Effector CD8-positive, alpha-beta T cell (primary cell): ENCODE results near the gene CDC5L.
"Not testable (repeated sequence)": the region's sequence is repeated elsewhere in the genome, so short reads cannot be mapped to it uniquely, and the experiment has no call there.

ENCODE experiments used
- DNase-seq: peaks from one replicate; lab custom pipeline; 2025; lab: John Stamatoyannopoulos, UW

CDC5L gene

DNA sequence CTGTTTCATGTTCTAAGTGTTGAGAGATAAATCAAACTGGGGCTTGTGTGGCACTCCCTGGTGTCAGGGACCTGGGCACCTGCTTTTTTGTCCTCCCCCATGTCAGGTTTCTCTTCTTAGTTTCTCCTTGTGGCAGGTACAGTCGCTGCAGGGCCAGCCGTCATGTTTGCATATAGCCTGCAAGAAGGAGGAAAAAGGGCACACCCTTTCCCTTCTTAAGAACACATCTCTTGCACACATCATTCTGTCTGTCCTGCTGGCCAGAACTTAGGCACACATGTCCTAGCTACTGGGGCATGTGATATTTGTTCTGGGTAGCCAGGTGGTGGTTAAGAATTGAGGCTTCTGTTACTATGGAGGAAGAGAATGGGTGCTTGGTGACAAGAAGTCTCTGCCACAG, 27.9 kb downstream of the CDC5L start:
- DNase-seq: no peak

DNA sequence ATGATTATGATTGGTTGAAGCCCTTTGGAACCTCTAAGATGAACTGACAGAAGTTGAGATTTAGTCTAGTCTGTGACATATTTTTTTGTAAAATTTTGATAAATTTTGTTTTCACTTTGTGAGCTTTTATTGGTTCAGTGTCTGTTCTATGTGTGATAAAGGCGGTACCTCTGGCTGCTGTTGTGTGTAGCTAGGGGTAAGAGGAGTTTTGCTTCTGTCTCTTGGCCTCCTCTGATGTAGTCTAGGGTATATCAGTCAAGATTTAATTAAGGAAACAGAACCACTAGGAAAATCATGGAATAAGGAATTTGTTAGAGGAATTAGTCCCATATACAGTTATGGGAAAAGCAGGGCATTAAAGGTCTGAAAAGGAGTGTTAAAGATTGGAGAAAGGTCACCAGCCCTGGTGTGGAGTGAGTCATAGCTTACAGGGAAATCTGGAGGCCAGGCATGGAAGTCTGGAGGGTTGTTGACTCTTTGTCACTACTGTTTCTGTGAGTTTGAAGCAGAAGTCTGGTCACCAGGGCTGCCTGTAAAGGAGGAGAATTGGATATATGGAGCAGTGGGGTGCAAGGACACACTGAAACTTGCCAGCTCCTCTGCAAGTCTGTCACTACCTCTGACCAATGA, 28.5 kb downstream of the CDC5L start:
- DNase-seq: no peak

DNA sequence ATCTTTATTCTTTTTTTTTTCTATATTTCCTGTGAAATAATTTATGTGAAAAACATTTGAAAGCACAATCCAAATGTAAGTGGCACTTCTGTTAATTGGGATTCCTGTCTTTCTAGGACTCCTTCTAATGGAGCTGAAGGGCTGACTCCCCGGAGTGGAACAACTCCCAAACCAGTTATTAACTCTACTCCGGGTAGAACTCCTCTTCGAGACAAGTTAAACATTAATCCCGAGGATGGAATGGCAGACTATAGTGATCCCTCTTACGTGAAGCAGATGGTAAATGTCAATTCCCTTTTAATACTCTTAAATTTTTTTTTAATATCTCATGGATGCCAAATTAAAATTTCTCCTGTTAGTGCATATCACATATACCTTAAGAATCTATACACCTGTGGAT, 35.0 kb downstream of the CDC5L start:
- no peak for DNase-seq

DNA sequence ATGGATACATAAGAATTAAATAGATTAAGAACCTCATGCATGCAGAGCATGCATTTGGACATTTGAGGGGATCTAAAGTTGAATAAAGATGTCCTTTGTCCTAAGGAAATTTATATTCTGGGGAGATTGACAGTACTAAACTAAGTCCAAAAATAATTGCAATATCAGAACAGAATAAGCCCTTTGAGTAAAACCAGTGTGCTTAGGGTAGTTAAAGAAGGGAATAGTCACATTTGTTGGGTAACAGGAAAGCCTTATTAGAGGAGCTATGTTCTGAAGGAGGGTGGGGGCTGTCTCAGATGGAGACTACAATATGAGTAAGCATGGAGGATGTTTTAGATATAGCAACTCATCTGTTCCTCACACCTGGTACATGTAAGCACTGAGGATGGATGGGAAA, 35.8 kb downstream of the CDC5L start:
- no peak for DNase-seq

DNA sequence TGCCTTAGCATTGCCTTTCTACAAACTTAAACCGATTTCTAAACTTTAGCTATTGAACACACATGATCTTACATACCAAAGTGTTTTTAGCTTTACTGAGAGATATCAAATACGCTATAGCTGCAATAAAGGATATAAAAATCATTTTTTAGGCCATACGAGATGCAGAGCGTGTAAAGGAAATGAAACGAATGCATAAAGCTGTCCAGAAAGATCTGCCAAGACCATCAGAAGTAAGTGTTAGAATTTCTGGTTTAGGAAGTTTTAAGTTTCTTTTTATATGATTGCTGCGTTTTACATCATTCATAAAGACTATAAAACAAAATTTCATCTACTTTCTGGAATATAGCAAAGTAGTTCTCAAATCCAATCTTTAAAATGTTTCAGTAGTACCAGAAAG, 38.4 kb downstream of the CDC5L start:
- no peak for DNase-seq

DNA sequence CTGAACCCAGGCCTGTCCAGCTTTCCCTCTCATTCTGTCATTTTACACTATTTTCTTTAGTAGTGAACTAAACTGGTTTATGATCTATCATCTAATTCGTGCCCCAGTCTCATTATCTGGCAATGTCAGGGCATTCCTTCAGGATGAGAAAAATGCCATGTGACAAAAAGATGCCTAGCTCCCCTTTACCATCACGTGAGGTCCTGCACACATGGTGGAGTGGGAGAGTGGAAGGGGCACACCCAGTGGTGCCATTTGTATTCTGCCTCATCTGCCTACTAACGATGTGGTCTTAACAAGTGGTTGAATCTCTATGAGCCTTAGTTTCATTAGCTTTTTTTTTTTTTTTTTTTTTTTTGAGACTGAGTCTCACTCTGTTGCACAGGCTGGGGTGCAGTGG, 41.2 kb downstream of the CDC5L start:
- DNase-seq: no peak

DNA sequence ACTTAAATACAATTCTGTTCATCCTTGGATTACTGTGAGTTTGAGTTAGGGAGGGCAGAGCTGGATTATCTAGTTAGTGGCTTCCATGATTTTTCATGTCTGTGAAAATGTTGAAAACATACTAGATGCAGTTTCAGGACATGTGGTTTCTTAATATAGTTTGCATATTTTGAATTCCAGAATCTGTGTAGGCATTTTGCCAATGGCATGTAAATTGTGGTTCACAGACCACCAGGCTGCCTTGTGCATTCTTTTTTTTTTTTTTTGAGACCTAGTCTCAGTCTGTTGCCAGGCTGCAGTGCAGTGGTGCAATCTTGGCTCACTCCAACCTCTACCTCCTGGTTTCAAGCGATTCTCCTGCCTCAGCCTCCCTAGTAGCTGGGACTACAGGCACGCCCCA, 42.8 kb downstream of the CDC5L start:
- no peak for DNase-seq

DNA sequence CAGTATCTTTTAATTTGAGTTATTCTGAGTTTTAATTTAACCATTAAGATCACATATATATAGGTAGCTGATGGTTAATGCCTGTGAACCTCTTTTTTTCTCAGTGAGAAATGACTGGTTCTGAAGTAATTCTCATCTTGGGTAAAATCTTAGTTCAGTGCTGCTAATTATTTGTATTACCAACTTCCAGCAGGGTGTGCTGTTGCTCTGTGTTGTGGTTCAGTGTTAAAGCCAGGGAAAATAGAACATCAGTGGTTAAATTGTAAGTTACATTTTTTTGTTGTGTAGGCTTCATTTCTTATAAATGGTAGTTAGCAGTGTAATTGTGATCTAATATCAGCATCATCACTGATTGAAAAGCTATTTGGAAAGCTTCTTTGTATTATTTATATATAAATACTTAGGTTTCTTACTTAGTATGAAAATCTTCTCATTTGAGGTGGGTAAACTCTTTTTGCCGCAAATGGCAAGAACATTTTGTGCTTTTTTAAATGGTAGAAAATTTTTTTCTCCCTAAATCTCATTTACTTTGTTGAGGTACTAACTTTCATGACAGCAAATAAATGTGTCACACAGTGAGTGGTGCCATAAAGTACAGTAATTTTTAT, 43.7 kb downstream of the CDC5L start:
- DNase-seq: no peak

DNA sequence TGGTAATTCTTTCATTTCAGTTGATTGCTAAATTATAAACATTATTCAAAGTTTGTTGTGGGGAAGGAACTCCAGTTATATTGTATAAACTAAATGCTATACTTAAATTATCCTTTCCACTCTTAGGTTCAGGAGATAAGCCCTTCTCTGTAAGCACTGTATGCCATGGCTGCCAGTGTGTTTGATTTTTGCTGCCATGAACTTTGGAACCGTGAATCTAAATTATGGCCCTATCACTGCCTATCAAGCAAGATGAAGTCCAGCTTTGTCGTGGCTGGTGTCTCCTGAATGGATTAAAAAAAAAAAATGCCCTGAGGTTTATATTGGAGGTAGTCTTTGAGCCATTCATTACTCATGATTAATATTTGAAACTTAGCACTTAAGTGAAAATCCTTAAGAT, 44.7 kb downstream of the CDC5L start:
- no peak for DNase-seq

DNA sequence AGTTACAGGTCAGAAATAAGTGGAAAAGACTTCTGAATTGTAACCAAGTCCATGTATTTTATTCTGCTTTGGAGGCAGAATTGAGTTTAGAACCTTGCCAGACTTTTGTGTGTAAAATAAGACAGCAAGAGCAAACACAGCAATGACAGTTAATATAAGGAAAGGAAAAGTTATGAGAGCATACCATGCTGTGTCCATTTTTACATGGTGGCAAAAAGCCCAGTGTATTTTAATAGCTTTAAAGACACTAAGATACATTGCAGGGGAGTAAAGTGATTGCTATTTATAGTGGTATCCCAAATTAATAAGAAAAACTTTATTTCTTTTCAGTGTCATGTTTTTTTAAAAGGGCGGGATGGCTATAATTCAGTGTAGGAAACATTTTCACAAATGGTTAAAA, 45.2 kb downstream of the CDC5L start:
- no peak for DNase-seq

DNA sequence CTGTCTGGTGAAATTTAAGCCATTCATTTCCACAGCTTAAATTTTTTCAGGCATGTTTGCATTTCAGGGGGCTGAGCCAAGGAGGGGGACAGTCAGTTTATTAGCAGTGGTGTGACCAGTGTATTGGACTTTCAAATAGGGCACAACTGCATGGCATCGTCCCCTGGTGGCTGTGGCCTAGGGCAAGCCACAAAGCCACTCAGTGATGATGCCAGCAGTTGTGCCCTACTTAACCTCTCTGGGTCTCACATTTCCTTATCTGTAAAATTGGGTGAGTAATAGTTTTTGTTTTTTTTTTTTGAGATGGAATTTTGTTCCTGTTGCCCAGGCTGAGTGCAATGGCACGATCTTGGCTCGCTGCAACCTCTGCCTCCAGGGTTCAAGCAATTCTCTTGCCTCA, 48.0 kb downstream of the CDC5L start:
- no peak for DNase-seq

DNA sequence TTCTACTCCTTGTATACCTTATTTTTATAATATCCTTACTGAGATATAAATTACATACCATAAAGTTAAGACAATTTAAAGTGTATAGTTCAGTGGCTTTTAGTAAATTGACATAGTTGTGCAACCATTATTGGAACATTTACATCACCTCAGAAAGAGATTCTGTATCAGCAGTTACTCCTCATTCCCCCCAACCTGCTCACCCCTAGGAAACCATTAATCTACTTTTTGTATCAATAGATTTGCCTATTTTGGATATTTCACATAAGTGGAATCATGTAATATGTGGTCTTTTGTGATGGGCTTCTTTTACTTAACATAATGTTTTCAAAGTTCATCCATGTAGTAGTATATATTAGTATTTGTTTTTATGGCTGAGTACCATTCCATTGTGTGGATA, 51.3 kb downstream of the CDC5L start:
- no peak for DNase-seq

DNA sequence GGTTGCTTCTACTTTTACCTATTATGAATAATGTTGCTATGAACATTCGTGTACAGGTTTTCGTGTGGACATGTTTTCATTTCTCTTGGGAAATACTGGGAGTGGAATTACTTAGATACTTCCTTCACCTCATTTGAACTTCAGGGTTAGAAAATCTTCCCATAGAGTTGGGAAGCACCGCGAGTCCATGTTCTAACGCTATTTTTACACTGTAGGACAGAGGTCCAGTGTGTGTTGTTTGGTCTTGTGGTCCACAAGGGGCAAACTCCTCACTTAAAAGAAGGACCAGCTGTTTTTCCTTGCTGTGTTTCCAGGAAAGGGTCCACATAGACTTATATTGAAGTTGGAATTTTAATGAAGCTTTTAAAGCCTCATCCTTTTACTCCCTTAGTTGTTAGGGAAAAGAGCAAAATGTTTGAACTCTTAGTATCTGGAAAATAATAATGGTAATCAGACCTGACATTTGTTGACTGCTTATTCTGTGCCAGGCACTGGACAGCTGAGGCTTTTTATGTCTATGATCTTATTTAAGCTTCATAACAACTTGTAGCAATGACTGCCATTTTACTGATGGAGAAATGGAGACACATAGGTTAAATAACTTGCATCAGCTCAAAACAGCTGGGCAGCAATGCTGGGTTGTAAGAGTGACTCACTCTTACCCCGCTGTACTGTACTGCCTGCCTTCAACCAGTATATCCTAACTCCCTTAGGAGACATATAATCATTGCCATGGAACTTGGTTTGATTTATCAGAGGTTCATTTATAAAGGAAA, 52.0 kb downstream of the CDC5L start:
- DNase-seq: no peak

DNA sequence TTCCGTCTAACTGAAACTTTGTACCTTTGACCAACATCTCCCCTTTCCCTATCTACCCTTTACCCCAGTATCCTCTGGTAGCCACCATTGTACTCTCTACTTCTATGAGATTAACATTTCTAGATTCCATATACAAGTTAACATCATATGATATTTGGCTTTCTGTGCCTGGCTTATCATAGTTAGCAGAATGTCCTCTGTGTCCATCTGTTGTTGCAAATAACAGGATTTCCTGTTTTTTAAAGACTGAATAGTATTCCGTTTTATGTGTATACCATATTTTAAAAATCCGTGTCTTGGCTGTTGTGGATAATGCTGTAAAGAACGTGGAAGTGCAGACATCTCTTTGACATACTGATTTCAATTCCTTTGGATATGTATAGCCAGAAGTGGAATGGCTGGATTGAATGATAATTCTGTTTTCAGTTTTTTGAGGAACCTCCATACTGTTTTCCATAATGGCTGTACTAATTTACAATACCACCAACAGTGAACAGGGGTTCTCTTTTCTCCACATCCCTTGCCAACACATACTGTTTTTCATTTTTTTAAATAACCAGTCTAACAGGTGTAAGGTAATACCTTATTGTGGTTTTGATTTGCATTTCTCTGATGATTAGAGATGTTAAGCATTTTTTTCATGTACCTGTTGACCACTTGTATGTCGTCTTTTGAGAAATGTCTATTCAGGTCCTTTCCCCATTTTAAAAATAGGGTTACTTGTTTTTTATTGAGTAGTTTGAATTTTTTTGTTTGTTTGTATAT, 53.8 kb downstream of the CDC5L start:
- no peak for DNase-seq

DNA sequence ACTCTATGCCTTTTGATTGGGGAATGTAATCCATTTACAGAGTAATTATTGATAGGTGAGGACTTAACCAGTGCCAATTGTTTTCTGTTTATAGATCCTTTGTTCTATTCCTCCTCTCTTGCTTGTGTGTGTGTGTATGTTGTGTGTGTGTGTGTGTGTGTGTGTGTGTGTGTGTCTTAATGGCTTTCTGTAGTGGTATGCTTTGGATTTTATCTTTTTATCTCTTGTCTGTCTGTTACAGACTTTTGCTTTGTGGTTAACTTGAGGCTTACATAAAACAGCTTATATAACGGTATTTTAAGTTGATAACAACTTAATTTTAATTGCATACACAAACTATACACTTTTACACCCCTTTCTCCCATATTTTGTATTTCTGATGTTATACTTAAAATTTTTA, 54.7 kb downstream of the CDC5L start:
- DNase-seq: no peak

DNA sequence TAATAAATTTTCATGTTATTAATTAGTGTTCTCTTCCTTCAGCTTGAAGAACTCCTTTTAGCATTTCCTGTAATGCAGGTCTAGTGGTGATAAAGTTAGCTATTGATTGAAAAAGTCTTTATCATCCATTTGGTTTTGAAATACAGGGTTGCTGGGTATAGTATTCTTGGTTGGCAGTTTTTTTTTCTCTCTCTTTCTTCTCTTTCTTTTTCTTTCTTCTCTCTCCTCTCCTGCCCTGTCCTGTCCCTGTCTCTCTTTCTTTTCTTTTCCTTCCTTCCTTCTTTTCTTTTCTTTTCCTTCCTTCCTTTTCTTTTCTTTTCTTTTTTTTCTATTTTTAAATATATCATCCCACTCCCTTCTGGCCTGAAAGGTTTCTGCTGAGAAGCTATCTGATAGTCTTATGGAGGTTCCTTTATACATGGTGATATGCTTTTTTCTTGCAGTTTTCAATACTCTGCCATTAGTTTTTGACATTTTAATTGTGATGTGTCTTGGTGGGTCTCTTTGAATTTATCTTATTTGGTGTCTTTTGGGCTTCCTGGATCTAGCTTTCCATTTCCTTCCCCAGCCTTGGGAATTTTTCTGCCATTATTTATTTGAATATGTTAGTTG, 55.4 kb downstream of the CDC5L start:
- no peak for DNase-seq

DNA sequence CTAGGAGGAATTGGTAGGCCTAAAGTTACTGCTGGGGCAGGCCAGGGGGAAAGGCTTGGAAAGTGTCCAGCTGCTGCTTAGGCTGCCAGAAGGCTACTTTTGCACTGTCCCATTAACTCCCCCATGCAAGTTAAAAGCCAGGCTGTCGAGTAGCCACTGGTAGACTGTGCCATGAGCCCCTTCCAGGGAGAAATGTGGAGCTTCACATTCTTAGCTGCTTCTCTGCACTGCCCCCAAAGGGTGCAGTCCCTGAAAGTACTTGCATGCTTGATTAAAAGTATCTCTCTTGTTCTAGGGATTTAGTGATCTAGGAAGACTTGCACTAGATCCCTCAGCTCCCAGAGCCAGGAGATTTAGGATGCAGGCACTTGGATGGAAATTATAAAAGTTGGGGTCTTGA, 57.3 kb downstream of the CDC5L start:
- DNase-seq: no peak

DNA sequence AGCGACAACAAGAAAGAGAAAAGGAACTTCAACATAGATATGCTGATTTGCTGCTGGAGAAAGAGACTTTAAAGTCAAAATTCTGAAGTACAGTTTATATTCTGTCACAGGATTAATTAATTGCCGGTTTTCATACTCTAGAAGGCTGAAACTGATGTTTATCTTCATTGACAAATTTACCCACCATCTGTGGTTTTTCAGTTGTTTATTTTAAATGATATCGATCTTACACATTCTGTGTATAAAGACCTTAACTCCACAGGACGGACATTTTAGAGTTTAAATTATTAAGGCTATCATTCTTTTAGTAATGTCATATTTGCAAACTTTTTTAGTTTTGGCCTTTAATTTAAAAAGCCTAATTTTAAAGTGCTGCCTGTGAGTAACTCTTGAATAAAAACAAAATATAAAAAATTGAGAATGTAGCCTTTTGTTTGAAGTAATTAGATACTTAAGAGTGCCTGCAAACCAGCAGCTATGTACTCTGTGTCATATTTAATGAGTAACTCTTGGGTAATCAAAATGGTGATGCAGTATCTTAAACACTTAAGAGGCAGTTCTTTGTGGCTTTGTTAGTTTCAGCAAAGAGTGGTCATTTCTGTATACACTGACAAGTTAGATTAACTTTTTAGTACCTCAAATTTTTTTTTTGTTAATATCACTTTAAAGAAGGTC, 59.3 kb downstream of the CDC5L start:
- DNase-seq: no peak

DNA sequence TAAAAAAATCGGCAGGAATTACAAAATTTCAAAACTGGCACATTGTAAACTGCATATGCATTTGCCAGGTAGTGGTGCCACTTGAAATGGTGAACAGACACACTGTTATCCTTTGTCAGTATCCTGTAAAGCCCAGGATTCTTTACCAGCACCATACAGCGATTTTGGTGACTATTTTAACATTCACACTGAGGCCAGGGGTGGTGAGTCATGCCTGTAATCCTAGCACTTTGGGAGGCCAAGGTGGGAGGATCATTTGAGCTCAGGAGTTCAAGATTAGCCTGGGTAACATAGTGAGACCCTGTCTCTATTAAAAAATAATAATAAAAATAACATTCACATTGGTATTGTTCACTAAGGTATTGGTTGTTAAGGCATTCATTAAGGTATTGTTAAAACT, 61.7 kb downstream of the CDC5L start:
- not testable (repeated sequence) for DNase-seq

DNA sequence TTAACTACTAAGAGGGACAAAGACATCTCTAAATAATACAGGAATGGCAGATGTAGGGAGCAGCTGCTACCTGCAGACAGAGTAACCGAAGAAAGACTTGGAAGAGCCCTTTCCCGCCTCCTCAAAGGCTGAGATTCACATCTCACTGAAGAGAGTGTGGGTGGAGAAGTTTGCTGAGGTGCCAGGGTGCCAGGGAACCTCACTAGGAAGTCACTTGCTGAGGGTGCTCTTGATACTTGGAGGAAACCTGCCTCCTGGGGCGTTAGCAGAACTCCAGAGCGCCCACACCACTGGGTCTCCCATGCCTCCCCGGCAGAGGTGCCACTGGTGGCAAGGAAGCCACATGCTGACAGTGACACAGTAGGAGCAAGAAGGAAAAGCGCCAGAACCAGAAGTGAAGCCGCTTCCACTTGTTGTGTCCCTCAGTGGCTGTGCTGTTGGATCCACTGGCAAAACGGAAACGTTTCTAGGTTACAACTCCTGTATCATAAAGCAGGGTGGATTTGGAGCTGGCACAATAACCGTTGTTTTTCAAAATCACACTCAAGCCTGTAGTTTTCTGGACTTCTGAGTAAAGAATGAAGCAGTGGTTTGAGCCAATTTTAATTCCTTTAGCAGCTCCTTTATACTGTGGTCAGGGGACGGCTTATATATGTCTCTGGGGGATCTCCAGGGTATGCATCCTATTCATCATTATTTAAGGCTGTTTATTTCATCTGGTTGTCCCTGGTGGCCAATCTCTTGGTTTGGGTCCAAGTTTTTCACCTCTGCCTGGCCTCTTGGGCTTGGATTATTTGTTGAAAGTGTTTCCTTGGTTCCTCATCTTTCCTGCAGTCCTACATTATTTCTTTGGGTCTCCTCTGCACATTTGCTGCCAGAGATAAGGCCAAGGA, 64.5 kb downstream of the CDC5L start:
- DNase-seq: no peak

DNA sequence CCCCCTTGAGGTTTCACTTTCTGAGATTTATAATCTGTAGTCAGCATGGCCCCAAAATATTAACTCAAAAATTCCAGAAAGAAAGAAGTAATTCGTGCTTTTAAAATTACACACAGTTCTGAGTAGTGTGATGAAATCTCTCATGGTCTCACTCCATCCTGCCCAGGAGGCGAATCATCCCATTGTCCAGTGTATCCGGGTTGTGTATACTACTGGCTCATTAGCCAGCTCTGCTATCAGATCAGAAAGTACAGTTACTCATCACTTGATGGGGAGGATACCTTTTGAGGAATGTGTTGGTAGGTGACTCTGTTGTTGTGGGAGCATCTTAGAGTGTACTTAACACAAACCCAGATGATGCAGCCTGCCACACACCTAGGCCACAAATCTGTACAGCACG, 65.2 kb downstream of the CDC5L start:
- no peak for DNase-seq
